GM23248 (cell line): ENCODE measurements around the gene POLA1. TPM values are rescaled to one million over a fixed set of nuclear protein-coding genes. Genes with fewer than 3 reads are reported as not detected.

Source experiments
- DNase-seq: peaks from one replicate; pipeline ENCODE4 v3.0.0-alpha.2; 2015
- H2AFZ ChIP-seq: fragments of 200-600 bp; sonication (generic); 2 replicates; pipeline ENCODE4 v1.6.1; 2016; ENCODE audit warnings: antibody characterized with exemption
- H3F3A ChIP-seq: fragments of 200-600 bp; sonication (generic); 2 replicates; pipeline ENCODE4 v1.6.1; 2016; ENCODE audit warnings: mild to moderate bottlenecking, antibody characterized with exemption, mixed run types; ENCODE audit not compliant: insufficient read depth
- H3K27ac ChIP-seq: fragments of 200-600 bp; sonication (generic); 2 replicates; pipeline ENCODE4 v1.5.1; 2016; ENCODE audit warnings: mild to moderate bottlenecking
- H3K27me3 ChIP-seq: fragments of 200-600 bp; sonication (generic); replicated peaks from 2 replicates; pipeline ENCODE4 v1.6.1; 2016; ENCODE audit warnings: mild to moderate bottlenecking; ENCODE audit not compliant: insufficient read depth
- H3K36me3 ChIP-seq: fragments of 200-600 bp; sonication (generic); 2 replicates; pipeline ENCODE4 v1.6.1; 2016; ENCODE audit warnings: low read depth, mild to moderate bottlenecking
- H3K4me1 ChIP-seq: fragments of 200-600 bp; sonication (generic); 2 replicates; pipeline ENCODE4 v1.6.1; 2016; ENCODE audit warnings: mild to moderate bottlenecking; ENCODE audit not compliant: insufficient read depth
- H3K4me2 ChIP-seq: fragments of 200-600 bp; sonication (generic); one replicate; pipeline ENCODE4 v1.6.1; 2016; ENCODE audit warnings: mild to moderate bottlenecking; ENCODE audit not compliant: unreplicated experiment
- H3K4me3 ChIP-seq: fragments of 200-600 bp; sonication (generic); 2 replicates; pipeline ENCODE4 v1.5.1; 2016; ENCODE audit warnings: mild to moderate bottlenecking
- H3K79me2 ChIP-seq: fragments of 200-600 bp; sonication (generic); 2 replicates; pipeline ENCODE4 v1.6.1; 2016; ENCODE audit warnings: mild to moderate bottlenecking; ENCODE audit not compliant: insufficient read depth
- H3K9ac ChIP-seq: fragments of 200-600 bp; sonication (generic); 2 replicates; pipeline ENCODE4 v1.6.1; 2016; ENCODE audit warnings: mild to moderate bottlenecking
- H3K9me2 ChIP-seq: fragments of 200-600 bp; sonication (generic); 2 replicates; pipeline ENCODE4 v1.6.1; 2016; ENCODE audit warnings: mixed run types, mild to moderate bottlenecking, moderate library complexity; ENCODE audit not compliant: insufficient read depth
- H3K9me3 ChIP-seq: fragments of 200-600 bp; sonication (generic); one replicate; pipeline ENCODE4 v1.6.1; 2017; ENCODE audit warnings: low read depth
- H4K20me1 ChIP-seq: fragments of 200-600 bp; sonication (generic); 2 replicates; pipeline ENCODE4 v1.6.0; 2016; ENCODE audit not compliant: insufficient read depth
- EZH2 ChIP-seq: fragments of 200-600 bp; sonication (generic); IDR thresholded peaks from 2 replicates; pipeline ENCODE4 v1.6.1; 2018; ENCODE audit warnings: antibody characterized with exemption, mild to moderate bottlenecking; ENCODE audit not compliant: insufficient read depth, poor library complexity, severe bottlenecking
- EZH2phosphoT487 ChIP-seq: fragments of 200-600 bp; sonication (generic); IDR thresholded peaks from 2 replicates; pipeline ENCODE4 v1.6.1; 2018; ENCODE audit warnings: antibody characterized with exemption, moderate library complexity, mild to moderate bottlenecking, low read depth; ENCODE audit not compliant: insufficient read depth
- WGBS, 2 experiments: methylation state at CpG; one replicate each; pipeline ENCODE4 v1.1.6; 2015 to 2017; ENCODE audit warnings: low lambda C conversion rate in 2 of 2, low coverage in 1 of 2; ENCODE audit errors: missing lambda C conversion rate in 2 of 2; 5-methylcytosine and 5-hydroxymethylcytosine counted together
- in situ Hi-C: fragments of 300-500 bp; cut with MboI; formaldehyde crosslinking; loops from 2 replicates; pipeline ENCODE4 v1.15.0; 2020
- polyA plus RNA-seq: library from polyadenylated mRNA; unstranded; fragments of >200 nt; fragmentation: Nextera tagmentation; extraction: Ambion mirVana; gene quantifications from 2 replicates; pipeline ENCODE4 v1.2.1, GENCODE V29; 2016
- total RNA-seq: library from RNA; depleted of rRNA; stranded (reverse); fragments of >200 nt; shearing (Covaris generic); gene quantifications from 2 replicates; pipeline ENCODE4 v1.2.3, GENCODE V29; 2014

POLA1 gene
- total and polyA plus RNA-seq, 2 experiments from 2014 or later = 4.1 to 6.7 TPM

DNA sequence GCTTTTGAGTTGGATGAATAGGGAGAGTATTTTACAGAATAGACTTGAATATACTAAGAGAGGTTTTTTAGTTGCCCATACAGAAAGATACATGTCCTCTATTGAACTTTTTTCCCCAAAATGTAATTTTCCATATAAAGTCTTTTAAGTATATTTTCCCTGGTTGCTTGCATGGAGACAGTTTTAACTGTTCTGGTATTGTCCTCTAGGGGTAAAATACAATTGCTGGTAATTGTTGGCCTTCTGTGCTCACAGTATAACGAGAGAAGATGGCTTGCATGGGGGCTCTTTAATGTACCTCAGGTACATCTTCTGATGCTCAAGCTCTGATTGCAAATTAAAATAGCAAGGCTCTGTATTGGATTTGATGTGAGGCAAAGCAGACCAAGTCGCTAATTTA is 186.0 kb downstream of the POLA1 start:
- Histone ChIP-seq H3K36me3 (no peaks in the 10 kb centered on the region), H3K27ac (no peak overlapping the region), H3K9me2 (no peaks in the 10 kb centered on the region), H3F3A (no peaks in the 10 kb centered on the region), H3K9me3 (no peaks in the 10 kb centered on the region), H3K27me3 (no peaks in the 10 kb centered on the region), H4K20me1 (no peaks in the 10 kb centered on the region), H3K4me1 (no peaks in the 10 kb centered on the region), H2AFZ (no peak overlapping the region), H3K4me2 (no peak overlapping the region), H3K9ac (no peak overlapping the region), H3K79me2 (no peaks in the 10 kb centered on the region), H3K4me3 (no peak overlapping the region)
- TF ChIP-seq EZH2phosphoT487 = no peak
- TF ChIP-seq EZH2 = no peak
- no peak for DNase-seq
- in situ Hi-C loops = no loop called here
- WGBS, 2 experiments = 96 to 97% methylated on average over 2 of the region's 2 CpGs

DNA sequence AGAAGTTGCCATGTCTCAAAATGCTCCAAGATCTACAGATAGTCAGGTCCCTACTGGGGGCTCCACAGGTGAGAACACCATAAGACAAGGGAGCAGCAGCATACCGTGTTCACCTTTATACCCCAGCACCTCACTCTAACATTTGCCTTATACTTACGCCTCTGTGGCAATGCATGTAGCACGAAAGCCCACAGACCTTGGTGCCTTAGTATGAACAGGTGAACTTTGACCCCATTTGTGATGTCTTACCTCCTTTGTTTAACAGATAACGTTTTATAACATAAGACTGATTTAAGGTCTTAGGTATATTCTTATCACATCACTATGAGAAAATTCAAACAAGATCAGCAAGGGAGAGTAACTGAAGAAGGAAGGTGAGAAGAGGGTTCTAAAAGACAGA is 193.2 kb downstream of the POLA1 start:
- no peaks in the 10 kb centered on the region for H3K9me2 ChIP-seq
- DNase-seq = no peak
- 98 to 100% methylated on average over 4 of the region's 4 CpGs for WGBS, 2 experiments

DNA sequence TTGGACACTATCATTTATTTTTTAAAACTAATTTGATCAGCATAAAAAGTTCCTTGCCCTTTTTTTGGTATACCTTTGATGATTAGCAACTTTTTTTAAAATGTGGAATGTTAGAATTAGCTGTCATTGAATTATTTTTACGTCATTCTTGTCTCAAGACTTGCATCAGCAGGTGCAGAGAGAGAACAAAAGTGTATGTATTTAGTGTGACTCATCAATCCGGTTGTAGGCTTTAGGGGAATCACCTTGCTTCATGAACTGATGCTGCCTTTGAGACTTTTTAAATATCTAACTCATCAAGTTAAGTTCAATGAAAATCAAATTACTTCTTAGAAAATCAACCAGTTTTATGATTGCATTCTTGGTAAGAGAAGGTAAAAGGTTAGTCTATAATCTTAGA is 197.0 kb downstream of the POLA1 start:
- H3K36me3 ChIP-seq = no peaks in the 10 kb centered on the region
- no peaks in the 10 kb centered on the region for H3K79me2 ChIP-seq
- no peaks in the 10 kb centered on the region for H3K4me1 ChIP-seq
- no peak overlapping the region for H3K27ac ChIP-seq
- no peak overlapping the region for H3K9ac ChIP-seq
- no peaks in the 10 kb centered on the region for H3K9me3 ChIP-seq
- H3K9me2 ChIP-seq = no peaks in the 10 kb centered on the region
- no peaks in the 10 kb centered on the region for H3F3A ChIP-seq
- in situ Hi-C loops = no loop called here
- no peak overlapping the region for H3K4me3 ChIP-seq
- no peaks in the 10 kb centered on the region for H3K27me3 ChIP-seq
- H4K20me1 ChIP-seq = no peaks in the 10 kb centered on the region
- no peak for TF ChIP-seq EZH2
- TF ChIP-seq EZH2phosphoT487 = no peak
- H2AFZ ChIP-seq = no peak overlapping the region
- no peak overlapping the region for H3K4me2 ChIP-seq
- no peak for DNase-seq
- WGBS, 2 experiments = 89 to 100% methylated on average over 2 of the region's 2 CpGs

More for the DNA sequence above, 193.2 kb downstream of the POLA1 start:
- Histone ChIP-seq H4K20me1 (no peaks in the 10 kb centered on the region), H2AFZ (no peak overlapping the region), H3K9ac (no peak overlapping the region), H3K4me3 (no peak overlapping the region), H3K27me3 (no peaks in the 10 kb centered on the region), H3F3A (no peaks in the 10 kb centered on the region), H3K4me2 (no peak overlapping the region), H3K4me1 (no peaks in the 10 kb centered on the region), H3K27ac (no peak overlapping the region), H3K9me3 (no peaks in the 10 kb centered on the region), H3K79me2 (no peaks in the 10 kb centered on the region), H3K36me3 (no peaks in the 10 kb centered on the region)
- TF ChIP-seq EZH2phosphoT487 (no peak), EZH2 (no peak)
- in situ Hi-C loops = no loop called here

DNA sequence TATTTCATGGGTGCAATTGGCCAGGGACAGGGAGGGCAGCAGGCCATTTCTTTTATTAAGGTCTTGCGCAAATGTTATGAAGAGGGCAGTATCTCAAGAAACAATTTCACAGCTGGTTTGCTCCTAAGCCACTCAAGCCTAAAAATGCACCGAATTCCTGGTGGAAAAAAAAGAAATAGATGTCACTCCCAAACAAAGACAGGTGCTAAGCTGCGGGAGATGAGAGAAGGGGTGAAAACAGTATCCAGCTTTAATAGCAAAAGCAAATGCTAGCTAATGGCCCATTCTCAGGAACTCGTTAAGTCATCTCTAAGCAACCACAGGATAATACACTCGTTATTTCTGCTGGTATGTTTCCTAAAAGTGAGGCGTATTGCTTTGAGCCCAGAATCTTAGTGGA is 205.7 kb downstream of the POLA1 start:
- no peaks in the 10 kb centered on the region for H4K20me1 ChIP-seq
- H2AFZ ChIP-seq = no peak overlapping the region
- no peak overlapping the region for H3K27ac ChIP-seq
- no peaks in the 10 kb centered on the region for H3K79me2 ChIP-seq
- no peaks in the 10 kb centered on the region for H3K27me3 ChIP-seq
- TF ChIP-seq EZH2 (no peak), EZH2phosphoT487 (no peak)
- no peaks in the 10 kb centered on the region for H3K4me1 ChIP-seq
- 84 to 86% methylated on average over 5 to 6 of the region's 6 CpGs for WGBS, 2 experiments
- H3K4me3 ChIP-seq = no peak overlapping the region
- no peak overlapping the region for H3K9ac ChIP-seq
- H3K4me2 ChIP-seq = no peak overlapping the region
- no peak for DNase-seq
- H3F3A ChIP-seq = no peaks in the 10 kb centered on the region
- H3K9me3 ChIP-seq = no peaks in the 10 kb centered on the region
- no peaks in the 10 kb centered on the region for H3K36me3 ChIP-seq
- no peaks in the 10 kb centered on the region for H3K9me2 ChIP-seq
- in situ Hi-C loops = no loop called here

DNA sequence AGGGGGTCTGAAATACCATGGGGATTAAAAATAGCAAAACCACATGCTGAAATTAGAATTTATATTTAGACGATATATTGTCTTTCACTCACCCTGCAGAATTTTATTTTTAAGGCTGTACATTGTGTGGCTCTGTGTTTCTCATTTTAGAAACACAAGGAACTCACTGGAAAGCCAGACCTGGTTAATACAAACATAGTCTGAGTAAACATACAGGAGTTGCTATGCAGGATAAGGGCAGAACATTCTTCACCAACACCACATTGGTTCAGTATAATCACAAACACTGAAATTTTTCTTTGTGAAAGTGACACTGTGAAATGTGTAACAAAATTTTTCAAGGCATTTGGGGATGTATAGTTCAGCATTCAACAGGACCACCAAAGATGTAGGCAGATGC is 206.5 kb downstream of the POLA1 start:
- Histone ChIP-seq H2AFZ (no peak overlapping the region), H4K20me1 (no peaks in the 10 kb centered on the region), H3K9me2 (no peaks in the 10 kb centered on the region), H3K79me2 (no peaks in the 10 kb centered on the region), H3K27ac (no peak overlapping the region), H3K9me3 (no peaks in the 10 kb centered on the region), H3K9ac (no peak overlapping the region), H3K36me3 (no peaks in the 10 kb centered on the region), H3K27me3 (no peaks in the 10 kb centered on the region), H3K4me3 (no peak overlapping the region), H3K4me1 (no peaks in the 10 kb centered on the region), H3F3A (no peaks in the 10 kb centered on the region), H3K4me2 (no peak overlapping the region)
- no peak for DNase-seq
- in situ Hi-C loops = no loop called here
- TF ChIP-seq EZH2phosphoT487 = no peak
- TF ChIP-seq EZH2 = no peak
- WGBS, 2 experiments = 88 to 95% methylated on average over 1 of the region's 1 CpG
